HG02759 (cell line): ENCODE data around the gene RS1.

ENCODE experiments used
- ATAC-seq: cut with Tn5 transposase; IDR thresholded peaks from one replicate; pipeline ENCODE4 v1.9.1; 2021; ENCODE audit warnings: mild to moderate bottlenecking, moderate library complexity; ENCODE audit not compliant: unreplicated experiment

Gene RS1

DNA sequence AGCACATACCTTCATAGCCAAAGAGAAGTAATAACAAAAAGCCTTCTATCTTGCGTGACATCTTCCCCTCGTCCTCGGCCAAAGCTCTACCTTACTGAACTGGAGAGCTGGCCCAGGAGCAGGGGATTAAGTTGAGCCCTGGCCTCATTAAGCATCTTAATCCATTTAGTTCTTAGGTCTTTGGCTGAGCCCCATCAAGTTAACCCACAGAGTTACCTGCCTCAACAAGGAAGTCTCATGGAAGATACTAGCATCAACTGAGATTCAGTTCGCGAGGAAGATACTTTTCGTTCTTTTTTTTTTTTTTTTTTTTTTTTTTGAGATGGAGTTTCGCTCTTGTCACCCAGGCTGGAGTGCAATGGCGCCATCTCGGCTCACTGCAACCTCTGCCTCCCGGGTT is at the start of gene RS1:
RS1 (minus strand) TSS at position 101 of the 400 bp plus-strand sequence; CDS start at position 61, 40 bp downstream.
- no peak for ATAC-seq

- no peak for ATAC-seq
These were observed 47.9 kb upstream of the RS1 start for GRCh38 chrX:18719852-18720251.

- no peak for ATAC-seq
These were observed 43.0 kb upstream of the RS1 start for GRCh38 chrX:18714910-18715309.

DNA sequence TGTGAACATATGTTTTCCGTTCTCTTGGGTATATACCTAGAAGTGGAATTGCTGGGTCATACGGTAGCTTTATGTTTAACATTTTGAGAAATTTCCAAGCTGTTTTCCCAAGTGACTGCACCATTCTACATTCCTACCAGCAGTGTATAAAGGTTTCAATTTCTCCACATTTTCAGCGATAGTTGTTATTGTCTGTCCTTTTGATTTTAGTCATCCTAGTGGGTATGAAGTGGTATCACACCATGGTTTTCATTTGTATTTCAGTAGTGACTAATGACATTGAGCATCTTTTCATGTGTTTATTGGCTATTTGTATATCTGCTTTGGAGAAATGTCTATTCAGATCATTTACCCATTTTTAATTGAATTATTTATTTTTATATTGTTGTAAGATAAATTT is 37.9 kb upstream of the RS1 start:
- ATAC-seq = no peak

- ATAC-seq = no peak
These were observed 35.6 kb upstream of the RS1 start, which contains the start of gene PPEF1 for GRCh38 chrX:18707426-18708049. PPEF1 (plus strand) TSS chrX:18707645; CDS start chrX:18707781, 136 bp downstream.

DNA sequence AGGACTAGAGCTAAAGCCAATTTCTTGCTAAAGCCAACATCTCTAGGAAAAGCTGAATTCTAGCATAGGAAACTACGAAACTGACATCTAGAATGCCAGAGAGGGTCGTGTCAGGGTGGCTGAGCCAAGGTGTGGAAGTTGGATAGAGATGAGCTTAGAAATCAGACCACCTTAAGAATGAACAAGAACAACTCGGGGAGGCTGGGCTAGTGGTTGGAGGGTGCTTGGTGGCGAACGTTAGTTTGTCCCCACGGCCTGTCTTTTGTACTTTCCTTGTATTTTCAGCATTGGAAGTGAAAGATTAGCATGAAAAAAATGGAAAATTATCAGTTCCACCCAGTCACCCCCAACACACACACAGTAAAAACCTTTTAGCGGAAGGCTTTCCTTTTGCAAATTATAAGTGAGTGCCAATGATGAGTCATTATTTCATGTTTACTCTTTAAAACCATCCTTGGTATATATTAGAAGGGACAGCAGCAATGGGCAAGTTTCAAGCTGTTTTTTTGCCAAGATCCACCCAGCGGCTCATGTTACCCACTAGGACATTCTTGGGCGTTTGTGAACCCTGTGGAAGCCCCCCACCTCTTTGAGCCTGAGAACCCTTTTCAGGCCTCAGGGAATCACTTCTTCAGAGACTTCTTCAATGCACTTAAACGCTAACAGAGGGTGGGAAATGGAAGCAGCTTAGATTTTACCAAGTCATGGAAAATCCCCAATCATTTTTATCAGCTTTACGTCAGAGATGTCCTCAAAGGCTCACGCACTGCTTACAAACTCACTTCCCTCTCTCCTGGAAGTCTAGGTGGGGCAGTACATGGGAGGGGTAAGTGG is 30.7 kb upstream of the RS1 start:
- no peak for ATAC-seq

- no peak for ATAC-seq
These were observed 29.9 kb upstream of the RS1 start for GRCh38 chrX:18701621-18702361.

GRCh38 chrX:18698737-18699650 is 27.1 kb upstream of the RS1 start:
- no peak for ATAC-seq

DNA sequence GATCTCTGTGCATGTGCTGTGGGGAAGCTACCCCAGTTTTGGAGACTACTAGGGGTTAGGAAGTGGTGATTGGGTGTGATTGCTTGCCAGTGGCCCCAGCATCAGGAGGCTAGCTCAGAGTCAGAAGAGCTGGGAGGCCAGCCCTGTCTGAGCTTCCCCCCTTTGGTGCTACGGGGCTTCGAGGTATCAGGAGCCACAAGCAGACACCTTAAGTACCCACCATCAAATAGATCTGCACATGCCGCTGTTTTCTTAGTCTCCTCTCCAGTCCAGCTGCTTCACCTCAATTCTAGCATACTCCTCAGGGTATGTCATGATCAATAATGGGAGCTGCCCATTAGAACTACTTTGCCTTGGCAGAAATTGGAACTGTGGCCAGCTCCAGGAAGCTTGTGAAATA is 24.7 kb upstream of the RS1 start:
- ATAC-seq = no peak

DNA sequence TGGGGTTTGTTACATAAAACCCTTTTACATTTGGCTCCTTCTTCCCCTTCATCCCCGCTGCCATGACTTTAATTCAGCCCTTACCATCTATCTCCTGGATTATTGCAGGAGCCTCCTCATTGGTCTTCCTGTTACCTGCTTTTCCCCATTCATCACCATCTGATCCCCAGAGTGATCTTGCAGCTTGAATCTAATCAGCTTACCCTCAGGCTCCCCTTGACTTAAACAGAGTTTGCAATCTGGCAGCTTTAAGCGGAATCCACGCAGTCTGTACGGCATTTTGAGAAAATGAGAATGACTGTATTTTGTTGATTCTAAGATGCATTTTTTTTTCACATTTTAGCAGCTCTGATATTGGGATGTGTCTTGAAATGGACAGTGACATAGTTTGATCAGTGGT is 20.6 kb upstream of the RS1 start:
- no peak for ATAC-seq

DNA sequence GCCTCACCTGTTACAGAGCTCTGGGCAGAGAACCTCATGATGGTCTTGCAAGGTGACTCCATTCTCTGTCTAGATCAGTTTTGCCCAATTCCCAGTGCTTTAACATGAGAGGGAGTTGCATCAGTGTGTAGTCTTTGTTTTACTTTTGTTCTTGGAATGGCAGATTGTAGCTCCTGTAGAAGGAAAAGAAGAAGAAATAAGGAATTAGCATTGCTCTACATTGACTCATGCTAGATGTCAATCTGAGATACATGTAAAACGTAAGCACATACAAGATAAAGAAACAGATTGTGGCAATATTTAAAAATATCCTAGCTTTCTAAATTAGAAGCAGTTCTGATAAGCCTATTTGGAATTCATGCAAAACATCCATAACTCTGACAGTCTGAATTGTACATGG is 19.5 kb upstream of the RS1 start:
- no peak for ATAC-seq

- ATAC-seq = no peak
These were observed 16.1 kb upstream of the RS1 start for GRCh38 chrX:18687856-18688495.

DNA sequence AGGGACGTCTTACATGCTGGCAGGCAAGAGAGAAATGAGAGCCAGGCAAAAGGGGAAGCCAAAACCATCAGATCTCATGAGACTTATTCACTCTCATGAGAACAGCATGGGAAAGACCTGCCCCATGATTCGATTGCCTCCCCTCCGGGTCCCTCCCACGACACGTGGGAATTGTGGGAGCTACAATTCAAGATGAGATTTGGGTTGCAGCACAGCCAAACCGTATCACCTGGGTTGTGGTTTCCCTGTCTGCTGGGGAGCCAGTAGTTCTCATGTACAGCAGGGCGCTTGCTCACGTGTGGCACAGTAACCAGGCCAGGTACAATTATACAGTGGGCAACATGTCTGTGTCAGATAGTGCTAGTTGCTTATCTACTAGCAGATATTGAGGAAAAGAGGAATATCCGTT is 11.1 kb upstream of the RS1 start:
- ATAC-seq = no peak

- no peak for ATAC-seq
These were observed 10.1 kb upstream of the RS1 start for GRCh38 chrX:18681996-18682395.

- no peak for ATAC-seq
These were observed 5.4 kb upstream of the RS1 start for GRCh38 chrX:18677161-18677869.

GRCh38 chrX:18676470-18676869 is 4.6 kb upstream of the RS1 start:
- ATAC-seq = no peak

DNA sequence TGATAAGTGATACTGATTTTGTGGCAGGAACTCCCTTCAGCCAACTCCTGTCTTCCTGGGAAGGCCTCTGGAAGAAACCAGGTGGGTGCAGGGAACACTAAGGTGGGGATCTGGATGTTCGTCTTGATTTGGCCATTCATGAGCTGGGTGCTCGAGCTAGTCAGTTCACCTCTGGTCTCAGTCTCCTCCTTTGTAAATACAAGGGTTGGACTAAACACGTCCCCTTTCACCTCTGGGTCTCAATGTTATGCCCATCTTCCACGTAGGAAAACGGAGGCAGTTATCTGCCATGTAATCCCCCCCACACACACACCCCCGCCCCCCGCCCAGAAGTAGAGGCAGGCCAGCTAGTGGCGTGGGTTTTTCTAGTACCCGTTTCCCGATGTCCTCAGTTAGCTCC is 4.1 kb upstream of the RS1 start:
- no peak for ATAC-seq

DNA sequence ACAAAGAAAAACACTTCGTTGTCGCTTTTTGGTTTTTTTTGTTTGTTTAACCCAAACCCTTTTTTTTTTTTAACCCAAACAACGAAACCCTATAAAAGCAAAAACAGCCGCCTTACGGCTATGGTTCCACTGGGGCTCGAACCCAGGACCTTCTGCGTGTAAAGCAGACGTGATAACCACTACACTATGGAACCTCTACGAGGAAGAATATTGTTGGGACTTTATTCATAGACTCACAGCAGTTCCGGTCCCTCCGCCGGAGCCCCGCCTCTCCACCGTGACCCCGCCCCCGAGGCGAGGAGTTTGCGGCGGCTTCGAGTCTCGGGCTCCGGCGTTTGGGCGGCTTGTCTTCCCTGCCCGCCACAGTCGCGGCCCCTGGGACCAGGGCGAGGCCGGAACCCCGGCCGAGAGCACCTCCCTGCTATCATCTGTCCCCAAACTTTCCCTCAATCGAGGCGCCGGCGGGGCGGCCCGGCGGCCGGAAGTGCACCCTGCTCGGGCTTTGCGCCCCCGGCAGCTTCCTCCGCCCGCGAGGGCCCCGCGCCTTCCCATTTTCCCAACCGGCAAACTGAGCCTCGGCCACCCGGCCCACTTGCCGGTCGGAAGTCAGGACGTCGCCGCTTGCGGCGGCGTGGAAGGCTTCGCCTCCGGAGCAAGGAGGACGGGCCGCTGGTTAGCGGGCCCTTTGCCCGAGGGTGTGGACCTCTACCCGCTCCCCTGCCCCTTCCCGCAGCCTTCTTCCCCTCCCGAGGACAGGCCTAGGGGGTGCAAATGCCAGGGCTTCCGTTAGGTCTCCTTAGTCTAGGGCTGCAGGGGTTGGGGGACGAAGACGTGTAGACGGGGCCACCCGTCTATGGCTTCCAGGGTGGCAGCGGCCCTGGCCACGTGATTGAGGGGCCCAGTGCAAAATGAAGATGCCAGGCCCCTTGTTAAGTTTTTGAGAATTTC is 3.2 kb upstream of the RS1 start:
- ATAC-seq = peak; percentile 87
